Measurements from ENCODE around the gene ZNF117.
A peak's percentile ranks its signal among the peaks of the same experiment; 100 is the strongest.
"Not testable (repeated sequence)": the region's sequence is repeated elsewhere in the genome, so short reads cannot be mapped to it uniquely, and the experiment has no call there.

The ZNF117 gene

DNA sequence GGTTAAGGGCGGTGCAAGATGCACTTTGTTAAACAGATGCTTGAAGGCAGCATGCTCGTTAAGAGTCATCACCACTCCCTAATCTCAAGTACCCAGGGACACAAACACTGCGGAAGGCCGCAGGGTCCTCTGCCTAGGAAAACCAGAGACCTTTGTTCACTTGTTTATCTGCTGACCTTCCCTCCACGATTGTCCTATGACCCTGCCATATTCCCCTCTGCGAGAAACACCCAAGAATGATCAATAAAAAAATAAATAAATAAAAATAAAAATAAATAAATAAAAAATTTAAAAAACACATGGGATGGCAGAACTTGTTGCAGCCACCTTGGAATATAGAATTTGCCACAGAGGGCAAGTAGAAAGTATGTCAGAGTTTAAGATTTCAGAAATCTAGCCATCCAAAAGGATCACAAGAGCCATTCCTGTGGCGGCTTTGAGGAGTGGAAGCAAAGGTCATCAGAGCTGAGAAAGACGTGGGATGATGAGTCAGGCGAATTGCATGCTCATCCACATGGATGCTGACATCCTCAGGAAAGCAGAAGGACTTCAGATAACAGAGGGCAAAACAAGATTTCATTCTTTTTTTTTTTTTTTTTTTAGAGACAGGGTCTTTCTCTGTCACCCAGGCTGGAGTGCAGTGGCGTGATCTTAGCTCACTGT lies 43.4 kb upstream of the ZNF117 start:
- H3K9me3 ChIP-seq (ENCODE audit: insufficient read depth, low read depth, low read length); H3K9ac ChIP-seq (ENCODE audit: low read depth, low read length, poor library complexity, severe bottlenecking); H3F3A ChIP-seq (ENCODE audit: low read depth); H3K36me3 ChIP-seq (ENCODE audit: insufficient read depth, low read length); H3K9me2 ChIP-seq (replicated peaks; ENCODE audit: low read depth, low read length); H2AFZ ChIP-seq (ENCODE audit: low read length); H3K4me2 ChIP-seq (ENCODE audit: low read depth, low read length, poor library complexity, severe bottlenecking); H4K20me1 ChIP-seq (ENCODE audit: insufficient read depth, low read length, poor library complexity, severe bottlenecking); H3K4me1 ChIP-seq (ENCODE audit: insufficient read depth, low read length, poor library complexity, severe bottlenecking); H3K79me2 ChIP-seq (ENCODE audit: insufficient read depth, low read length); H3K4me3 ChIP-seq (ENCODE audit: low read length, poor library complexity, severe bottlenecking); H3K27me3 ChIP-seq (ENCODE audit: insufficient read depth, low read length, poor library complexity, severe bottlenecking): not testable (repeated sequence)

DNA sequence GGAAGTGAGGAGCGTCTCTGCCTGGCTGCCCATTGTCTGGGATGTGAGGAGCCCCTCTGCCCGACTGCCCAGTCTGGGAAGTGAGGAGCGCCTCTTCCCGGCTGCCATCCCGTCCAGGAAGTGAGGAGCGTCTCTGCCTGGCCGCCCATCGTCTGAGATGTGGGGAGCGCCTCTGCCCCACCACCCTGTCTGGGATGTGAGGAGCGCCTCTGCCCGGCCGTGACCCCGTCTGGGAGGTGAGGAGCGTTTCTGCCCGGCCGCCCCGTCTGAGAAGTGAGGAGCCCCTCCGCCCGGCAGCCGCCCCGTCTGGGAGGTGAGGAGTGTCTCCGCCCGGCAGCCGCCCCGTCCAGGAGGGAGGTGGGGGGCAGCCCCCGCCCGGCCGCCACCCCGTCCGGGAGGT lies 42.6 kb upstream of the ZNF117 start:
- H3K4me1 ChIP-seq (ENCODE audit: insufficient read depth, low read length, poor library complexity, severe bottlenecking); H4K20me1 ChIP-seq (ENCODE audit: insufficient read depth, low read length, poor library complexity, severe bottlenecking); H3K9ac ChIP-seq (ENCODE audit: low read depth, low read length, poor library complexity, severe bottlenecking); H3K9me3 ChIP-seq (ENCODE audit: insufficient read depth, low read depth, low read length); H3F3A ChIP-seq (ENCODE audit: low read depth); H3K9me2 ChIP-seq (replicated peaks; ENCODE audit: low read depth, low read length); H3K4me2 ChIP-seq (ENCODE audit: low read depth, low read length, poor library complexity, severe bottlenecking); H3K36me3 ChIP-seq (ENCODE audit: insufficient read depth, low read length); H2AFZ ChIP-seq (ENCODE audit: low read length); H3K79me2 ChIP-seq (ENCODE audit: insufficient read depth, low read length); H3K27me3 ChIP-seq (ENCODE audit: insufficient read depth, low read length, poor library complexity, severe bottlenecking); H3K4me3 ChIP-seq (ENCODE audit: low read length, poor library complexity, severe bottlenecking): not testable (repeated sequence)

DNA sequence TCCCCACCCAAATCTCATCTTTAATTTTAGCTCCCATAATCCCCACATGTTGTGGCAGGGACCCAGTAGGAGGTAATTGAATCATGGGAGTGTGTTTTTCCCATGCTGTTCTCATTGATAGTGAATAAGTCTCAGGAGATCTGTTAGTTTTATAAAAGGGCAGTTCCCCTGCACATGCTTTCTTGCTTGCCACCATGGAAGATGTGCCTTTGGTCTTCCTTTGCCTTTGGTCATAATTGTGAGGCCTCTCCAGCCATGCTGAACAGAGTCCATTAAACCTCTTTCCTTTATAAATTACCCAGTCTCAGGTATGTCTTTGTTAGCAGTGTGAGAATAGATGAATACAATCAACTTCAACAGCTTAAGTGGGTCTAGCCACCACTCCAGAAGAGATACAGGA lies 34.2 kb upstream of the ZNF117 start:
- H3K9ac ChIP-seq (ENCODE audit: low read depth, low read length, poor library complexity, severe bottlenecking); H3K4me1 ChIP-seq (ENCODE audit: insufficient read depth, low read length, poor library complexity, severe bottlenecking); H3F3A ChIP-seq (ENCODE audit: low read depth); H4K20me1 ChIP-seq (ENCODE audit: insufficient read depth, low read length, poor library complexity, severe bottlenecking); H3K36me3 ChIP-seq (ENCODE audit: insufficient read depth, low read length); H3K4me3 ChIP-seq (ENCODE audit: low read length, poor library complexity, severe bottlenecking); H3K9me2 ChIP-seq (replicated peaks; ENCODE audit: low read depth, low read length); H3K4me2 ChIP-seq (ENCODE audit: low read depth, low read length, poor library complexity, severe bottlenecking); H3K79me2 ChIP-seq (ENCODE audit: insufficient read depth, low read length); H3K9me3 ChIP-seq (ENCODE audit: insufficient read depth, low read depth, low read length); H3K27me3 ChIP-seq (ENCODE audit: insufficient read depth, low read length, poor library complexity, severe bottlenecking); H2AFZ ChIP-seq (ENCODE audit: low read length): not testable (repeated sequence)

DNA sequence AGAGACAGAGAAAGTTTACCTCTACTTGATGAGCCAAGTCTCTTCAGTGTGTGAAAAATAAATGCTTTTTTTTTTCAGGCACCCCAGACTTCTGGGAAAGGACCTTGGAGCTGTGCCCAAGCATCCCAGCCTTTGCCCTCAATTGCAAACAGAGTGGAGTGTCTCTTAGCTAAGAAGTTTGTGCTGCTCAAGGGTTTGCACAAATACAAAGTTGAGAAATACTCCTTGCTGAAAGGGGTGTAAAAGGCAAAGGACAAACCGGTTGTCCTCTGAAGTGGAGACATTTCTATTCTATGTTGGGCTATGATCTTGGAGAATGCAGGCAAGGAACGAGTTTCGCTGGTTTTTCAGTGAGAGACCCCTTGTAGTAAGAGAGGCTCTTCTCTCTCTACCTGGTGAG lies 30.1 kb upstream of the ZNF117 start:
- not testable (repeated sequence) for H2AFZ ChIP-seq (ENCODE audit: low read length); H3K79me2 ChIP-seq (ENCODE audit: insufficient read depth, low read length); H3K27me3 ChIP-seq (ENCODE audit: insufficient read depth, low read length, poor library complexity, severe bottlenecking); H3K4me1 ChIP-seq (ENCODE audit: insufficient read depth, low read length, poor library complexity, severe bottlenecking); H3F3A ChIP-seq (ENCODE audit: low read depth); H3K9ac ChIP-seq (ENCODE audit: low read depth, low read length, poor library complexity, severe bottlenecking); H3K9me2 ChIP-seq (replicated peaks; ENCODE audit: low read depth, low read length); H4K20me1 ChIP-seq (ENCODE audit: insufficient read depth, low read length, poor library complexity, severe bottlenecking); H3K36me3 ChIP-seq (ENCODE audit: insufficient read depth, low read length); H3K9me3 ChIP-seq (ENCODE audit: insufficient read depth, low read depth, low read length); H3K4me2 ChIP-seq (ENCODE audit: low read depth, low read length, poor library complexity, severe bottlenecking); H3K4me3 ChIP-seq (ENCODE audit: low read length, poor library complexity, severe bottlenecking)

DNA sequence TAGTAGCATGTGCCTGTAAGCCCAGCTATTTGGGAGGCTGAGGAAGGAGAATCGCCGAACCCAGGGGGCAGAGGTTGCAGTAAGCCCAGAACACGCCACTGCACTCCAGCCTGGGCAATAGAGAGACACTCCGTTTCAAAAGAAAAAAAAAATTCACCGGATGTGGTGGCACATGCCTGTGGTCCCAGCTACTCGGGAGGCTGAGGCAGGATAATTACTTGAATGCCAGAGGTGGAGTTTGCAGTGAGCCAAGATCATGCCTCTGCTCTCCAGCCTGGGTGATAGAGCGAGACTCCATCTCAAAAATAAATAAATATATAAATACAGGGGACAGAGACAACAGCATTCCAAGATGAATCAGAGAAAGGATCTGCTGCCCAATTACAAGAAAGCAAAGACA lies 19.0 kb upstream of the ZNF117 start:
- H3K4me2 ChIP-seq (ENCODE audit: low read depth, low read length, poor library complexity, severe bottlenecking); H3F3A ChIP-seq (ENCODE audit: low read depth); H2AFZ ChIP-seq (ENCODE audit: low read length); H3K9ac ChIP-seq (ENCODE audit: low read depth, low read length, poor library complexity, severe bottlenecking); H3K27me3 ChIP-seq (ENCODE audit: insufficient read depth, low read length, poor library complexity, severe bottlenecking); H3K9me2 ChIP-seq (replicated peaks; ENCODE audit: low read depth, low read length); H3K4me3 ChIP-seq (ENCODE audit: low read length, poor library complexity, severe bottlenecking); H3K36me3 ChIP-seq (ENCODE audit: insufficient read depth, low read length); H3K9me3 ChIP-seq (ENCODE audit: insufficient read depth, low read depth, low read length): not testable (repeated sequence)
- peaks cover 15% of the 10 kb centered on the region for H3K79me2 ChIP-seq (ENCODE audit: insufficient read depth, low read length)
- H3K4me1 ChIP-seq (ENCODE audit: insufficient read depth, low read length, poor library complexity, severe bottlenecking): peaks cover 11% of the 10 kb centered on the region
- H4K20me1 ChIP-seq (ENCODE audit: insufficient read depth, low read length, poor library complexity, severe bottlenecking): peaks cover 12% of the 10 kb centered on the region

DNA sequence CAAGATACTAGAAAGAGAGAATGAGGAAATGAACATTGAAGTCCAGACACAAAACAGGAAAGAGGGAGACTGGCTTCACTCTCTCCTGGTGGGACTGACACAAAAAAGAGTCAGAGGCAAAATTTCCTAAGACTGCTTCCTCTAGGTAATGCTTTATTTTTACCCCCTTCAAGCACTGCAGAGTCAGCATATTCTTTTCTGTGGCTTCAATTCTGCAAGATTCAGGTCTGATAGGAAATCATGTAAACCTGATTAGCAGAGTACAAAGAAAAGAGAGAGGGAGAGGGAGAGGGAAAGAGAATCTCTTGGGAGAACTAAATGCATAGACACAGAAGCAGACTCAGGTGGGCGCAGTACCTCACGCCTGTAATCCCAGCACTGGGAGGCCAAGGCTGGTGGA lies 18.6 kb upstream of the ZNF117 start:
- not testable (repeated sequence) for H3K4me2 ChIP-seq (ENCODE audit: low read depth, low read length, poor library complexity, severe bottlenecking); H3K9me2 ChIP-seq (replicated peaks; ENCODE audit: low read depth, low read length); H3K9ac ChIP-seq (ENCODE audit: low read depth, low read length, poor library complexity, severe bottlenecking); H3F3A ChIP-seq (ENCODE audit: low read depth); H3K27me3 ChIP-seq (ENCODE audit: insufficient read depth, low read length, poor library complexity, severe bottlenecking); H3K9me3 ChIP-seq (ENCODE audit: insufficient read depth, low read depth, low read length); H3K36me3 ChIP-seq (ENCODE audit: insufficient read depth, low read length); H2AFZ ChIP-seq (ENCODE audit: low read length); H3K4me3 ChIP-seq (ENCODE audit: low read length, poor library complexity, severe bottlenecking)
- H3K79me2 ChIP-seq (ENCODE audit: insufficient read depth, low read length): peaks cover 20% of the 10 kb centered on the region
- H3K4me1 ChIP-seq (ENCODE audit: insufficient read depth, low read length, poor library complexity, severe bottlenecking): peaks cover 16% of the 10 kb centered on the region
- peaks cover 14% of the 10 kb centered on the region for H4K20me1 ChIP-seq (ENCODE audit: insufficient read depth, low read length, poor library complexity, severe bottlenecking)

DNA sequence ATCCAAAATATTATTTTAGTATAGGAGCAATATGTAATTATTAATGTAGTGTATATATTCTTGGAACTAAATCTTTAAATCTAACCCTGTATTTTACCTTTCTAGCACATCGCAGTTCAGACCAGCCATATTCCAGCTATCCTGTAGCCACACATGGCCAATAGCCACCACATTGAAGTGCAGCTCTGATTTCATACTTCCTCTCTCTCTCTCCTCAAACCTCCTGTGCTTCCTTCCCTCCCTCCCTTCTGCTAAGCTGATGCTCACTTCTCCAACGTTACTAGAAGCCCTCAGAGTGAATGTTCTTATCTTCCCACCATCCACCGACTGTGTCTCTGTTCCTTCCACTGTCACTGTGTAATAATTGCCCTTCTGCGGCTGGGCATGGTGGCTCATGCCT lies 16.2 kb upstream of the ZNF117 start:
- H3K36me3 ChIP-seq (ENCODE audit: insufficient read depth, low read length); H3K9me3 ChIP-seq (ENCODE audit: insufficient read depth, low read depth, low read length); H3K9me2 ChIP-seq (replicated peaks; ENCODE audit: low read depth, low read length); H3K27me3 ChIP-seq (ENCODE audit: insufficient read depth, low read length, poor library complexity, severe bottlenecking); H3F3A ChIP-seq (ENCODE audit: low read depth); H3K9ac ChIP-seq (ENCODE audit: low read depth, low read length, poor library complexity, severe bottlenecking): not testable (repeated sequence)
- Histone ChIP-seq H3K4me1 (ENCODE audit: insufficient read depth, low read length, poor library complexity, severe bottlenecking) (peaks cover 33% of the 10 kb centered on the region), H3K4me3 (ENCODE audit: low read length, poor library complexity, severe bottlenecking) (peak overlapping the region; percentile 87), H3K4me2 (ENCODE audit: low read depth, low read length, poor library complexity, severe bottlenecking) (peak overlapping the region; percentile 67), H2AFZ (ENCODE audit: low read length) (peak overlapping the region; percentile 82), H3K79me2 (ENCODE audit: insufficient read depth, low read length) (peaks cover 44% of the 10 kb centered on the region), H4K20me1 (ENCODE audit: insufficient read depth, low read length, poor library complexity, severe bottlenecking) (peaks cover 31% of the 10 kb centered on the region)
